ACC112 (cell line): ENCODE data around the gene AGO1.
"Not testable (repeated sequence)": the region's sequence is repeated elsewhere in the genome, so short reads cannot be mapped to it uniquely, and the experiment has no call there.

Source experiments
- H2AFZ ChIP-seq: fragments of 200-600 bp; sonication (generic); one replicate; pipeline ENCODE4 v1.6.0; 2017; ENCODE audit warnings: antibody characterized with exemption, low read length; ENCODE audit not compliant: unreplicated experiment
- H3K27ac ChIP-seq: fragments of 200-600 bp; sonication (generic); 2 replicates; pipeline ENCODE4 v1.5.1; 2014; ENCODE audit warnings: low read depth, mild to moderate bottlenecking, antibody characterized with exemption, low read length, moderate library complexity
- H3K27me3 ChIP-seq: fragments of 200-600 bp; sonication (generic); 2 replicates; pipeline ENCODE4 v1.6.1; 2014; ENCODE audit warnings: mild to moderate bottlenecking, antibody characterized with exemption, low read length, moderate library complexity, mixed read lengths; ENCODE audit not compliant: insufficient read depth
- H3K36me3 ChIP-seq: fragments of 200-600 bp; sonication (generic); 2 replicates; pipeline ENCODE4 v1.6.1; 2016; ENCODE audit warnings: mild to moderate bottlenecking, antibody characterized with exemption, low read length, moderate library complexity, mixed read lengths; ENCODE audit not compliant: insufficient read depth
- H3K4me1 ChIP-seq: fragments of 200-600 bp; sonication (generic); one replicate; pipeline ENCODE4 v1.6.1; 2016; ENCODE audit warnings: low read length, mixed read lengths; ENCODE audit not compliant: insufficient read depth, unreplicated experiment, control insufficient read depth
- H3K4me3 ChIP-seq: fragments of 200-600 bp; sonication (generic); 2 replicates; pipeline ENCODE4 v1.5.1; 2014; ENCODE audit warnings: mild to moderate bottlenecking, low read depth, low read length
- H3K79me2 ChIP-seq: fragments of 200-600 bp; sonication (generic); one replicate; pipeline ENCODE4 v1.6.0; 2016; ENCODE audit warnings: low read length; ENCODE audit not compliant: control insufficient read depth, unreplicated experiment, insufficient read depth

The AGO1 gene

DNA sequence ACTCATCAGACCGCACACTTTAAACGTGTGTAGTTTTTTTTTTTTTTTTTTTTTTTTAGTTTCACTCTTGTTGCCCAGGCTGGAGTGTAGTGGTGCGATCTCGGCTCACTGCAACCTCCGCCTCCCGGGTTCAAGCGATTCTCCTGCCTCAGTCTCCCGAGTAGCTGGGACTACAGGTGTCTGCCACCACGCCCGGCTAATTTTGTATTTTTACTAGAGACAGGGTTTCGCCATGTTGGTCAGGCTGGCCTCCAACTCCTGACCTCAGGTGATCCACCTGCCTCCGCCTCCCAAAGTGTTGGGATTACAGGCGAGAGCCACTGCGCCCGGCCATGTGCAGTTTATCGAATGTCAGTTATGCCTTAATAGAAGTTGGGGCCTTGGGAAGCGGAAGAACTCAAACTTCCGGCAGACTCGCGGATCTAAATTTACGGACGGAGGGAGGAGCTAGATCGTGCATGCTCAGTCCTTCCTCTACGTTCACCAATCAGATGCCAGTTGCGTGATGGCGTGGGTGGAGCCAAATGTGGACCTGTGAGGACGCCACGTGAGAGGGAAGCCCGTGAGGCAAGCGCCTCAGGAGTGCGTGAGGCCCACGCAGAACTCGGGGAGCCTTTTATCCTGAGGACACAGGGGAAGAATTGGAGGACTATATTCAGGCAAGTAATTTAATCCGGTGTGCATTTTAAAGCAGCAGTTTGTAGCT lies 13.6 kb upstream of the AGO1 start:
- not testable (repeated sequence) for H3K27ac ChIP-seq, H3K27me3 ChIP-seq, H3K4me1 ChIP-seq, H3K36me3 ChIP-seq, H3K79me2 ChIP-seq, H3K4me3 ChIP-seq, H2AFZ ChIP-seq

GRCh38 chr1:35870651-35871309 lies 12.2 kb upstream of the AGO1 start:
- Histone ChIP-seq H3K79me2 (no peaks in the 10 kb centered on the region), H2AFZ (no peak overlapping the region), H3K27me3 (no peaks in the 10 kb centered on the region), H3K4me3 (no peak overlapping the region), H3K27ac (no peak overlapping the region), H3K36me3 (no peaks in the 10 kb centered on the region), H3K4me1 (no peaks in the 10 kb centered on the region)

GRCh38 chr1:35873243-35873750 lies 9.7 kb upstream of the AGO1 start:
- no peak overlapping the region for H3K27ac ChIP-seq
- no peaks in the 10 kb centered on the region for H3K4me1 ChIP-seq
- no peaks in the 10 kb centered on the region for H3K36me3 ChIP-seq
- no peaks in the 10 kb centered on the region for H3K27me3 ChIP-seq
- H2AFZ ChIP-seq: no peak overlapping the region
- no peak overlapping the region for H3K4me3 ChIP-seq
- H3K79me2 ChIP-seq: no peaks in the 10 kb centered on the region

DNA sequence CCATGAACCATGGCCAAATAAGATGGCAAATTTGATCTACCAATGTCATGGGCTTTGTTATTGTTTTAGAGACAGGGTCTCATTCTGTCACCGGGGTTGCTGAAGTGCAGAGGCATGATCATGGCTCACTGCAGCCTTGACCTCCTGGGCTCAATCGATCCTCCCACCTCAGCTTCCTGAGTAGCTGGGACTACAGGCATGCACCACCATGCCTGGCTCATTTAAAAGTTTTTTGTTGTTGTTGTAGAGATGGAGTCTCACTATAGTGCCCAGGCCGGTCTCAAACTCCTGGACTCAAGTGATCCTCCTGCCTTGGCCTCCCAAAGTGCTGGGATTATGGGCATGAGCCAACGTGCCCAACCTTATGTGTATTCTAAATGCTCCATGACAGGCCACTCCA lies 8.9 kb upstream of the AGO1 start:
- H2AFZ ChIP-seq, H3K79me2 ChIP-seq, H3K4me3 ChIP-seq, H3K36me3 ChIP-seq, H3K27ac ChIP-seq, H3K4me1 ChIP-seq, H3K27me3 ChIP-seq: not testable (repeated sequence)

DNA sequence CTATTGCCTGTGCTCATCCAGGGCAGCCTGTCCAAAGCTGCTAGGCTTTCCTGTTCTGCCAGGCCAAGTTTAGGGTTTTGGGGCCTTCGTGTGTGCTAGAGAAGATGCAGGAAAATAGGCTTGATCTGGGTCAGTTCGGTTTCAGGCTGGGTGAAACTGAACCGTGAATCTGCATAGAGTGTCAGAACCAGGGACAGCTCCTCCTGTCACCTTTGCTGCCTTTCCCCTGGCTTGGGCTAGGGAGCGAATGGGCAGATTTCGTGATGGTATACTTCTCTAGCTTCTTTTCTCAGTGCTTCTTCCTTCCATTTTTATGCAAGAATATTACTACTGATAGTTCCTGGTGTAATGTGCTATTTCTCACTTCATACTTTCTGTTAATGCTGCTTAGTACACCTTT lies 6.0 kb upstream of the AGO1 start:
- H3K79me2 ChIP-seq: no peaks in the 10 kb centered on the region
- H3K4me3 ChIP-seq: no peak overlapping the region
- no peaks in the 10 kb centered on the region for H3K4me1 ChIP-seq
- H2AFZ ChIP-seq: no peak overlapping the region
- no peaks in the 10 kb centered on the region; the same call in 1 of the 2 replicates for H3K27me3 ChIP-seq
- H3K36me3 ChIP-seq: no peaks in the 10 kb centered on the region
- no peak overlapping the region for H3K27ac ChIP-seq

- Histone ChIP-seq H2AFZ (no peak overlapping the region), H3K4me3 (no peak overlapping the region), H3K4me1 (peaks cover 6% of the 10 kb centered on the region), H3K27me3 (no peaks in the 10 kb centered on the region; the same call in 1 of the 2 replicates), H3K79me2 (no peaks in the 10 kb centered on the region), H3K36me3 (no peaks in the 10 kb centered on the region), H3K27ac (no peak overlapping the region)
These were observed 1.1 kb upstream of the AGO1 start for GRCh38 chr1:35881850-35882273.

DNA sequence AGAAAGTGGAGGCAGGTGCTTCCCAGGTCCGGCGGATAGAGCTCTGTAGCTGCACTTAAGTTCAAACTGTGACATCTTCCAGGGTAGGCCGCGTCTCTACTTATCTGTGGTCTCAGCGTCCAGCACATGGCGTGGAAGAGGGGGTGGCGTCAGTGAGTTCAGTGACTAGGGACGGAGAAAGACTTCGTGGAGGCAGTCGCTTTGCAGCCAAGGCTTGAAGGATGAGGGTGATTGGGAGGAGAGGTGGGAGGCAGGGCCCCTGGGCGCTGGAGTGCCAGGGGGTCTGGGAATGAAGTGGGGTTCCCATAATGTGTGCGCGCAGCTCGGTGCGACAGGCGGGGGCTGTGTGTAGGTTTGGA lies 444 bp upstream of the AGO1 start:
- peaks cover 6% of the 10 kb centered on the region for H3K4me1 ChIP-seq
- no peak overlapping the region; the same call in 1 of the 2 replicates for H3K4me3 ChIP-seq

DNA sequence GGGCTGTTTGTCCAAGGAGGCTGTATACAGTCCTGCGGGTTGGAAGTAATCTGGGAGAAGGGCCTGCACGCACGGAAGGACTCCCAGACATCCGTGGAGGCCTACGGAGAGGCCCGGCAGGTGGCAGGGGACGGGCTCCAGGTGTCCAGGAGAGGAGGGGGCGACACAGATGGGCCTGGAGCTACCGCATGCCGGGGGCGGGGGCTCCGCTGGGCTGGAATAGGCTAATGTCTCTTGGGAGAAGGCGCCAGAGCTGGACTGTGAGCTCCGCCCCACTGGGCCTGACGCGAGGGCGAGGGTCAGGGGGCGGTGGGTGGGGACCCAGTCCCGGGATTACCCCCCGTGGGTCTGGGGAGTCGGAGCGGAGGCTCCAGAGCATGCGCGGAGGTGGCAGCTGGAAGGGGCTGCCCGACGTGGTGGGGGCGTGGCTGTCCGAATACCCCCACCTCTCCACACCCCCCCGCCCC lies 659 bp downstream of the AGO1 start:
- no peaks in the 10 kb centered on the region for H3K36me3 ChIP-seq
- peak overlapping the region; percentile 96 for H2AFZ ChIP-seq
- no peaks in the 10 kb centered on the region for H3K79me2 ChIP-seq
- peaks cover 6% of the 10 kb centered on the region for H3K4me1 ChIP-seq
- no peaks in the 10 kb centered on the region; the same call in 1 of the 2 replicates for H3K27me3 ChIP-seq
- no peak overlapping the region for H3K27ac ChIP-seq
- H3K4me3 ChIP-seq: peak overlapping the region; percentile 97

More for the DNA sequence above, 444 bp upstream of the AGO1 start:
- no peak overlapping the region for H2AFZ ChIP-seq
- H3K27me3 ChIP-seq: no peaks in the 10 kb centered on the region; the same call in 1 of the 2 replicates
- no peak overlapping the region for H3K27ac ChIP-seq
- H3K79me2 ChIP-seq: no peaks in the 10 kb centered on the region
- H3K36me3 ChIP-seq: no peaks in the 10 kb centered on the region

- Histone ChIP-seq H3K27ac (no peak overlapping the region), H3K79me2 (no peaks in the 10 kb centered on the region), H3K4me1 (peaks cover 6% of the 10 kb centered on the region), H3K36me3 (no peaks in the 10 kb centered on the region), H3K4me3 (no peak overlapping the region), H3K27me3 (no peaks in the 10 kb centered on the region; the same call in 1 of the 2 replicates), H2AFZ (no peak overlapping the region)
These were observed 1.9 kb downstream of the AGO1 start for GRCh38 chr1:35884934-35885333.

DNA sequence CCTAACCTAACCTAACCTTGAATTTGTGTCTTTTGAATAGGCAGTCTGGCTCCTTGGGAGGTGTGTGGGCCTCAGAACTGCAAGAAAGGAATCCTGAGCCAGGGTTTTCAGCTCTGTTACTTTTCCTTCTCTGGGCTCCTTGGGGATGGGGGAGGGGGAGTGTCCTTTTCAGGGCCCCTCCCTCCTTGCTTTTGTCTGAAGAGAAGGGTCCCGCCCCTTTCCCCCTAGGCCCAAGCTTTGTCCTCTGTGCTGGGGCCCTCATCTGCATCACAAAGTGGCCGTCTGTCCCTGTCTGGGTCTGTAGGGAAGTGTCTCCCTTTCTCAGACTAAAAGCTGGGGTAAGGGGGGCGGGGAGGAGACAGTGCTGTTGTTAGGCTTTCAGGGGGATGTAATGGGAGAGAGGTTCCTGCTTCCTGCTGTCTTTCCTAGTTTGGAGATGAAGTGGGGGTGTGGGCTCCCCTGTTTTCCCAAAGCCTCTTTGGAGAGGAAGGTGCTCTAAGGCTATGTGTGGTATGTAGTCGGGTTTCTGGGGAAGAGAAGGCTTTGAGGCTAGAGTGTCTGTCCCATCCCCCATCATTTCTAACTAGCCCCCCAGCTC lies 3.1 kb downstream of the AGO1 start:
- Histone ChIP-seq H3K27me3 (no peaks in the 10 kb centered on the region; the same call in 1 of the 2 replicates), H3K27ac (no peak overlapping the region), H2AFZ (no peak overlapping the region), H3K36me3 (no peaks in the 10 kb centered on the region), H3K79me2 (no peaks in the 10 kb centered on the region), H3K4me1 (peaks cover 6% of the 10 kb centered on the region), H3K4me3 (no peak overlapping the region)
